ENCODE measurements around the gene ADAMTS12.

Gene ADAMTS12

DNA sequence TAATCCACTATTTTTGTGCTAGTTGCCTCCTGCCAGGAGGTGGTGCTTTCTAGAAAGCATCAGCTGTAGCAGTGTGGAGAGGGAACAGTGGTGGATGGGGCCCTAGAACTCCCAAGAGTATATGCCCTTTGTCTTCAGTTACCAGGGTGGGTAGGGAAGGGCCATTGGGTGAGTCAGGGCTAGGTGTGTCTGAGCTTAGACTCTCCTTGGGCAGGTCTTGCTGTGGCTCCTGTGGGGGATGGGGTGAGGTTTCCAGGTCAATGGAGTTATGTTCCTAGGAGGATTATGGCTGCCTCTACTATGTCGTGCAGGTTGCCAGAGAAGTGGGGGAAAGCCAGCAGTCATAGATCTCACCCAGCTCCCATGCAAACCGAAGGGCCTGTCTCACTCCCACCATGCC is 11.3 kb upstream of the ADAMTS12 start:
- no peak for DNase-seq (ENCODE audit: low spot score)
- TF ChIP-seq, protein P1, sequence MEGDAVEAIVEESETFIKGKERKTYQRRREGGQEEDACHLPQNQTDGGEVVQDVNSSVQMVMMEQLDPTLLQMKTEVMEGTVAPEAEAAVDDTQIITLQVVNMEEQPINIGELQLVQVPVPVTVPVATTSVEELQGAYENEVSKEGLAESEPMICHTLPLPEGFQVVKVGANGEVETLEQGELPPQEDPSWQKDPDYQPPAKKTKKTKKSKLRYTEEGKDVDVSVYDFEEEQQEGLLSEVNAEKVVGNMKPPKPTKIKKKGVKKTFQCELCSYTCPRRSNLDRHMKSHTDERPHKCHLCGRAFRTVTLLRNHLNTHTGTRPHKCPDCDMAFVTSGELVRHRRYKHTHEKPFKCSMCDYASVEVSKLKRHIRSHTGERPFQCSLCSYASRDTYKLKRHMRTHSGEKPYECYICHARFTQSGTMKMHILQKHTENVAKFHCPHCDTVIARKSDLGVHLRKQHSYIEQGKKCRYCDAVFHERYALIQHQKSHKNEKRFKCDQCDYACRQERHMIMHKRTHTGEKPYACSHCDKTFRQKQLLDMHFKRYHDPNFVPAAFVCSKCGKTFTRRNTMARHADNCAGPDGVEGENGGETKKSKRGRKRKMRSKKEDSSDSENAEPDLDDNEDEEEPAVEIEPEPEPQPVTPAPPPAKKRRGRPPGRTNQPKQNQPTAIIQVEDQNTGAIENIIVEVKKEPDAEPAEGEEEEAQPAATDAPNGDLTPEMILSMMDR (IDR thresholded peaks at IDR 0.05; ENCODE audit: extremely low read depth, missing control alignments) = no peak

DNA sequence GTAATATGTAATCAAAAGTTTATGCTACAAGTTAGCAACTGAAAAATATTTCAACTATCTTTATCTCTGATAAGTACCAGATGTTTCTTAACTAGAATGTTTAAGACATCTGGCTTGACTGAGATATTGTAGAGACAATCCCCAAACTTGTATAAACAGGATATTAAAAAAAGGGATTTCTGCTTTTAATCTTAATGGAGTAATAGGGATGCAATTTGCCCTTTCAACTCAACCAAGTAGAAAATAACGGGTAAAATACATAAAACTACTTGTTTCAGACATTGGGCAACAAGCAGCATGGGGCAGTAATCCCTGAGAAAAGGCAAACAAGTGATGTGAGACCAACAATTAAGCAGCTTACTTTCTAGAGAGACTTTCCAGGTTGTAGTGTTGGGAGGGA is 9.4 kb upstream of the ADAMTS12 start:
- no peak for DNase-seq (ENCODE audit: low spot score)
- TF ChIP-seq, protein P1 (IDR thresholded peaks at IDR 0.05; ENCODE audit: extremely low read depth, missing control alignments) = no peak

DNA sequence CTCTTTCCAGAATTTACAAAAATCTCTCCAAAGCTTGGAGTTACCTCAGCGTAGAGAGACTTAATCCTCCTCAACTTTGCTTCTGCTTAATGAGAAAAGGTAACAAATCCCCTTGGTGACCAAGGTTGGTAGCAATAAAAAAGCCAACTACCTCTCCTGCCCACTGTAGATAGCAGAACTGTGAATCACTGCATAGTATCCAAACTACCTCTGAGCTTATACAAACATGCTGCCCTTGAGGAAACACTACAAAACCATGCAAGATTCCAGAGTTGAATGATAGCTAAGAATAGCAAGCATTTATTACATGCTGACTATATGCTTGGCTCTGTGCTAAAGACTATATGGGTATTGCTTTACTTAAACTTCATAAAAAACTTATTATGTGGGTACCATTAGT is 2.8 kb upstream of the ADAMTS12 start:
- no peak for DNase-seq (ENCODE audit: low spot score)
- TF ChIP-seq, protein P1 (IDR thresholded peaks at IDR 0.05; ENCODE audit: extremely low read depth, missing control alignments) = no peak

DNA sequence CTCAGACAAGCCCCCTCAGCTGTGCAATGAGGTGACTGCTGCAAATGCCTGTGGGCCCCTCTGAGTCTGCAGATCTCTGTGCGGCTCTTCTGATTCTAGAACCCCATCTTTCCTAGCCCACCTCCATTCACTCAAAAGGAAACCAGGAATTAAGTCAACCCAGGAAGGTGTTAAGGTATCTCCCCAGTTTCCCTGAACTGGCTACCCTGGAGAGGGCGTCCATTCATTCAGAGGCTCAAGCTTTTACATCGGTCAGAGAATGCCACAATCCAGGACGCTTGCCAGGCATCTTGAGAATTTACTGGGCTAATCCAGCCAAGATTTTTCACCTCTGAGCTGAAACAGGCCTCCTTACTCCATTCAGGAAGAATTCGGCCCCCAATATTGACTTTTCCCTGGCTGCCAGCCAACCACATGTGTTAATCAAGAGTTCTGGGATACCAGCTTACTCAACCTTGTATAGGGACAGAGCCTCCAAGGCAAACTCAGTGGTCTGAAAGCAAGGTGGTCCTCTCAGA is 889 bp upstream of the ADAMTS12 start:
- TF ChIP-seq, protein P1 (IDR thresholded peaks at IDR 0.05; ENCODE audit: extremely low read depth, missing control alignments) = no peak
- DNase-seq (ENCODE audit: low spot score) = no peak

DNA sequence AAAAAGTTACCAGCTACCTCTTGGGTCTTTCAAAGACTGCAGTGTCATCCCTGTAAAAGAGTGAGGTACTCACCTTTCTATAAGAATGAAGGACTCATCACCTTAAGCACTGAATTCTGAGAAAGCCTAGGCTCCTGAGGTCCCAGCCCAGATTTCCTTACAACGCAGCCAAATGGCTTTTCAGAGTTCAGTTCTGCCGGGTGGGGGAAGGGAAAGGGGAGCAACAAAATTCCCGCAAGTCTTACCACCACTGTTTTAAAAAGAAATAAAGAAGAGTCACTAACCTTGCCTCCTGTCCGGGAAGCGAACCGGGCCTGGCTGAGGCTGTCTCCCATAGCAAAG is 373 bp downstream of the ADAMTS12 start:
- TF ChIP-seq, protein P1 (IDR thresholded peaks at IDR 0.05; ENCODE audit: extremely low read depth, missing control alignments) = no peak
- no peak for DNase-seq (ENCODE audit: low spot score)

DNA sequence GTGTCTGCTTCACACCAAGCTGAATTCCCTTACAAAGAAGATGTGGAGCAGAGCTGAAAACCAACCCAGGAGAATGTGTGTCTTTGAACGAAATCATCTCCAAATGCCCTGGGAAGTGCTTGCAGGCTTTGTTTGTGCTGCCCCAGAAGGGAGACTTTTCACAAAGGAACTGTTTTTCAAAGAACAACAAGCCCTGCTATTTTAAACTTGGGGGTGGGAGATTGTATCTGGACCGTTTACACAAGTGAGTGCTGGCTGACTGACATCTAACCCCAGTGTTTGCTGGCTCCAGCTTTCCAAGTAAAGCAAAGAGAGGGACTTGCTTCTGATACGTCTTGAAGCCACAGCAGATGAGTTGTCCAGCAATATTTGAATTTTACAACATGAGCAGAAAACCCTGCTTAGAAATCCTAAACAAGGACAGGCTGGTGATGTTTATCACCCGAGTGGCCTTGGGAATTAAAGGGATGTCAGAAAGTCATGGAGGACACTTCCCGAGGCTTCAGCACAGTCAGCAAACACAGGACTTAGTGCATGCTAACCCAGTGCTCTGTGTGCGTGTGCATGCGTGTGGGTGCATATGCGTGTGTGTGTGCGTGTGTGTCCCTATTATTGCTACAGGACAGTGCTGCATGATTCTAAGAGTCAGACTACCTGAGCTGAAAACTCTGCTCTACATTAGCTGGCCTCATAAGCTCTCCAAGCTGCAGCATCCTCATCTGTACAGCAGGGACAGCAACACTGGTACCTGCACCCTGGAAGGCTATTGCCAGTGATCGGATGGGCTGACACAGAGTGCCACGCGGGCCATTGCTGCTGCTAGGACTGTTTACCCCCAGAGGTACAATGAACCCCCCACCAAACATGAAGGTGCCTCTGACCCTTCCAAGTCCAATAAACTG is 1.4 kb downstream of the ADAMTS12 start:
- TF ChIP-seq, protein P1 (IDR thresholded peaks at IDR 0.05; ENCODE audit: extremely low read depth, missing control alignments) = no peak
- DNase-seq (ENCODE audit: low spot score) = peak; percentile 44

DNA sequence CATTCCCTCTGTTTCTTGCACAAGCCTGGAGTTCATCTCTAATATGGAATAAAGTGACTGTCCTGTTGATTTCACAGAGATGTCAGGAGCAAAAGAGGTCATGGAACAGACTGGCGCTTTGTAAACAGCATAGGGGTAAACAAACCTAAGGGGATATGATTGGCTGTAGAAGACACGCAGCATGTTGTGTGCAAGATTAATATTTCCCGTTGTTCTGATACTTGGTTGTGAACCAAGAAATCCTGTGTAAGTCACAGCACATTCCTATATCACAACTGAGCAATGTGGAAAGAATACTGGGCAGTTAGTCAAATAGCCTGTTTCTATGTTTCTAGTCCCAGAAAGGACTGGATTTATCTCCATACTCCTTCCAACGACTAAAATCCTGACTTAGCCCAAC is 3.2 kb downstream of the ADAMTS12 start:
- TF ChIP-seq, protein P1 (IDR thresholded peaks at IDR 0.05; ENCODE audit: extremely low read depth, missing control alignments) = no peak
- no peak for DNase-seq (ENCODE audit: low spot score)
